Measurements from ENCODE around the gene F11. TPM values are rescaled to one million over a fixed set of nuclear protein-coding genes. Genes with fewer than 3 reads are reported as not detected.
"Not testable (repeated sequence)": the region's sequence is repeated elsewhere in the genome, so short reads cannot be mapped to it uniquely, and the experiment has no call there.

The F11 gene
- total RNA-seq, 4 donors from 2014 or later, result not detected

GRCh38 chr4:186255122-186255521 lies 10.9 kb upstream of the F11 start:
- Histone ChIP-seq H3K4me3 (replicated peaks in 1 of 3) (no peak overlapping the region), H3K9me3 (no peaks in the 10 kb centered on the region), H3K4me1 (no peaks in the 10 kb centered on the region), H3K27me3 (no peaks in the 10 kb centered on the region), H3K36me3 (no peaks in the 10 kb centered on the region), H3K27ac (no peak overlapping the region)
- 89% methylated on average over 3 of the region's 3 CpGs for WGBS, 2 donors
- intact Hi-C loops (cut with DNase I), result no loop called here
- TF ChIP-seq CTCF (IDR thresholded peaks at IDR 0.05), result no peak
- TF ChIP-seq POLR2A (IDR thresholded peaks at IDR 0.05), result no peak
- DNase-seq, result no peak

GRCh38 chr4:186258216-186258811 lies 7.7 kb upstream of the F11 start:
- intact Hi-C loops (cut with DNase I), result no loop called here
- no peaks in the 10 kb centered on the region for H3K9me3 ChIP-seq
- H3K27ac ChIP-seq, result no peak overlapping the region
- TF ChIP-seq POLR2A (IDR thresholded peaks at IDR 0.05) (no peak), CTCF (IDR thresholded peaks at IDR 0.05) (no peak)
- 89 to 90% methylated on average over 12 of the region's 12 CpGs for WGBS, 2 donors
- H3K36me3 ChIP-seq, result no peaks in the 10 kb centered on the region
- DNase-seq, result no peak
- H3K4me3 ChIP-seq (replicated peaks in 1 of 3), result no peak overlapping the region
- no peaks in the 10 kb centered on the region for H3K4me1 ChIP-seq
- H3K27me3 ChIP-seq, result no peaks in the 10 kb centered on the region

GRCh38 chr4:186260117-186260503 lies 5.9 kb upstream of the F11 start:
- intact Hi-C loops (cut with DNase I), result no loop called here
- H3K36me3 ChIP-seq, result no peaks in the 10 kb centered on the region
- WGBS, 2 donors, result 80 to 81% methylated on average over 6 of the region's 6 CpGs
- H3K27ac ChIP-seq, result no peak overlapping the region
- no peak for DNase-seq
- H3K9me3 ChIP-seq, result no peaks in the 10 kb centered on the region
- no peak for TF ChIP-seq CTCF (IDR thresholded peaks at IDR 0.05)
- no peak for TF ChIP-seq POLR2A (IDR thresholded peaks at IDR 0.05)
- H3K27me3 ChIP-seq, result no peaks in the 10 kb centered on the region
- H3K4me1 ChIP-seq, result no peaks in the 10 kb centered on the region
- H3K4me3 ChIP-seq (replicated peaks in 1 of 3), result no peak overlapping the region

- Histone ChIP-seq H3K4me1 (no peaks in the 10 kb centered on the region), H3K36me3 (no peaks in the 10 kb centered on the region), H3K27ac (no peak overlapping the region), H3K27me3 (no peaks in the 10 kb centered on the region), H3K9me3 (no peaks in the 10 kb centered on the region), H3K4me3 (replicated peaks in 1 of 3) (no peak overlapping the region)
- DNase-seq, result no peak
- WGBS, 2 donors, result 82 to 84% methylated on average over 12 of the region's 12 CpGs
- intact Hi-C loops (cut with DNase I), result no loop called here
- TF ChIP-seq POLR2A (IDR thresholded peaks at IDR 0.05), result no peak
- no peak for TF ChIP-seq CTCF (IDR thresholded peaks at IDR 0.05)
Measured at GRCh38 chr4:186260504-186261448, 5.2 kb upstream of the F11 start.

- TF ChIP-seq CTCF (IDR thresholded peaks at IDR 0.05), result no peak
- Histone ChIP-seq H3K27me3 (no peaks in the 10 kb centered on the region), H3K36me3 (no peaks in the 10 kb centered on the region), H3K9me3 (no peaks in the 10 kb centered on the region), H3K4me1 (no peaks in the 10 kb centered on the region), H3K4me3 (replicated peaks in 1 of 3) (no peak overlapping the region), H3K27ac (no peak overlapping the region)
- no peak for DNase-seq
- WGBS, 2 donors, result 92 to 94% methylated on average over 7 of the region's 7 CpGs
- intact Hi-C loops (cut with DNase I), result no loop called here
Measured at GRCh38 chr4:186264660-186265059, 1.3 kb upstream of the F11 start.

GRCh38 chr4:186265250-186265649 lies 739 bp upstream of the F11 start:
- intact Hi-C loops (cut with DNase I); H3K27ac ChIP-seq; H3K27me3 ChIP-seq; H3K36me3 ChIP-seq; H3K9me3 ChIP-seq; H3K4me1 ChIP-seq; H3K4me3 ChIP-seq (replicated peaks in 1 of 3); DNase-seq: not testable (repeated sequence)
- 83 to 96% methylated on average over 11 of the region's 11 CpGs for WGBS, 2 donors
